ENCODE measurements around the gene SELENOH.

SELENOH gene

DNA sequence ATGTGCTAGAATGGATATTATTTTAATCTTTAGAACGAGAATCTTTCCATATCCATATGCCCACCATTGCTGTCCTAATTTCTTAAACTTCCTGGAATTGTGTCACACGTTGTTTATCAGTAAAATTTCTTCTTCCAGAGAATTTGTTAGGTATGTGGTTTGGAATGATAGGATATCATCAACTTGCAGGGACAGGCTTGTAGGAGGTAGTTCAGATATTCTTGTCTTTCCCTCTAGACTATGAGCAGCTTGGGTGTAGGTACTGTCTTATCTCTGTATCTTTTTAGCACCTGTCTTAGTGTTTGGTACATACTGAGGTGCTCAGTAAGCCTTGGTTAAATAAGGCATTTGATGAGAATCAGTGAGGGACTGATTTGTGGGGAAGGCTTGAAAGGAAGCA, 23.7 kb downstream of the SELENOH start:
- TF ChIP-seq TAF1 (IDR thresholded peaks at IDR 0.05; ENCODE audit: borderline replicate concordance, insufficient read depth, low read length), result no peak
- TF ChIP-seq, protein P1, sequence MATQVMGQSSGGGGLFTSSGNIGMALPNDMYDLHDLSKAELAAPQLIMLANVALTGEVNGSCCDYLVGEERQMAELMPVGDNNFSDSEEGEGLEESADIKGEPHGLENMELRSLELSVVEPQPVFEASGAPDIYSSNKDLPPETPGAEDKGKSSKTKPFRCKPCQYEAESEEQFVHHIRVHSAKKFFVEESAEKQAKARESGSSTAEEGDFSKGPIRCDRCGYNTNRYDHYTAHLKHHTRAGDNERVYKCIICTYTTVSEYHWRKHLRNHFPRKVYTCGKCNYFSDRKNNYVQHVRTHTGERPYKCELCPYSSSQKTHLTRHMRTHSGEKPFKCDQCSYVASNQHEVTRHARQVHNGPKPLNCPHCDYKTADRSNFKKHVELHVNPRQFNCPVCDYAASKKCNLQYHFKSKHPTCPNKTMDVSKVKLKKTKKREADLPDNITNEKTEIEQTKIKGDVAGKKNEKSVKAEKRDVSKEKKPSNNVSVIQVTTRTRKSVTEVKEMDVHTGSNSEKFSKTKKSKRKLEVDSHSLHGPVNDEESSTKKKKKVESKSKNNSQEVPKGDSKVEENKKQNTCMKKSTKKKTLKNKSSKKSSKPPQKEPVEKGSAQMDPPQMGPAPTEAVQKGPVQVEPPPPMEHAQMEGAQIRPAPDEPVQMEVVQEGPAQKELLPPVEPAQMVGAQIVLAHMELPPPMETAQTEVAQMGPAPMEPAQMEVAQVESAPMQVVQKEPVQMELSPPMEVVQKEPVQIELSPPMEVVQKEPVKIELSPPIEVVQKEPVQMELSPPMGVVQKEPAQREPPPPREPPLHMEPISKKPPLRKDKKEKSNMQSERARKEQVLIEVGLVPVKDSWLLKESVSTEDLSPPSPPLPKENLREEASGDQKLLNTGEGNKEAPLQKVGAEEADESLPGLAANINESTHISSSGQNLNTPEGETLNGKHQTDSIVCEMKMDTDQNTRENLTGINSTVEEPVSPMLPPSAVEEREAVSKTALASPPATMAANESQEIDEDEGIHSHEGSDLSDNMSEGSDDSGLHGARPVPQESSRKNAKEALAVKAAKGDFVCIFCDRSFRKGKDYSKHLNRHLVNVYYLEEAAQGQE (IDR thresholded peaks at IDR 0.05; ENCODE audit: insufficient read depth in 1 of 2, low read depth in 2 of 2, low read length in 2 of 2), result no peak
- TF ChIP-seq SIN3A (IDR thresholded peaks at IDR 0.05; ENCODE audit: borderline replicate concordance, insufficient read depth, low read length), result no peak
- no peak for TF ChIP-seq FOXP2 (optimal IDR thresholded peaks at IDR 0.05; ENCODE audit: borderline replicate concordance, extremely low read depth, extremely low read length, insufficient read depth)
- TF ChIP-seq POLR2AphosphoS5 (IDR thresholded peaks at IDR 0.05; ENCODE audit: low read depth, low read length), result no peak

DNA sequence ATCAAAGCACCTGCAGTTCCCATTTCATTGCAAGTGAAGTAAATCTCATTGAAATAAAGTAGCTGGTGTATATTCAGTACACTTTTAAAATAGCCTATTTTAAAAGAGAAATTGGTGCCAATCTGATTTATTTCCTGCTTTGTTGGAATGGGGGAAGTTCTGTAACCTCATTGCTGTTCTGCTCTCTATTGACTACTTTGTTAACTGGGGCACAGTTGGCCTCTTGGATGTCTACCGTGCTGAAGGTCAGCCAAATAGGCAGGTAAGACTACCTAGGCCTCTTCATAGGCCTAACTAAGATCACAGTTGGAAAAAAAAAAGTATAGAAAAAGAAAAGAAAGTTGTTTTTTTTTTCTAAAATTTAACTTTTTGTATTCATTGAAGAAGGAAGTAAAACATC, 29.5 kb downstream of the SELENOH start:
- TF ChIP-seq, protein P1 (IDR thresholded peaks at IDR 0.05; ENCODE audit: insufficient read depth in 1 of 2, low read depth in 2 of 2, low read length in 2 of 2), result no peak
- no peak for TF ChIP-seq TAF1 (IDR thresholded peaks at IDR 0.05; ENCODE audit: borderline replicate concordance, insufficient read depth, low read length)
- TF ChIP-seq FOXP2 (optimal IDR thresholded peaks at IDR 0.05; ENCODE audit: borderline replicate concordance, extremely low read depth, extremely low read length, insufficient read depth), result no peak
- no peak for TF ChIP-seq POLR2AphosphoS5 (IDR thresholded peaks at IDR 0.05; ENCODE audit: low read depth, low read length)
- no peak for TF ChIP-seq SIN3A (IDR thresholded peaks at IDR 0.05; ENCODE audit: borderline replicate concordance, insufficient read depth, low read length)

DNA sequence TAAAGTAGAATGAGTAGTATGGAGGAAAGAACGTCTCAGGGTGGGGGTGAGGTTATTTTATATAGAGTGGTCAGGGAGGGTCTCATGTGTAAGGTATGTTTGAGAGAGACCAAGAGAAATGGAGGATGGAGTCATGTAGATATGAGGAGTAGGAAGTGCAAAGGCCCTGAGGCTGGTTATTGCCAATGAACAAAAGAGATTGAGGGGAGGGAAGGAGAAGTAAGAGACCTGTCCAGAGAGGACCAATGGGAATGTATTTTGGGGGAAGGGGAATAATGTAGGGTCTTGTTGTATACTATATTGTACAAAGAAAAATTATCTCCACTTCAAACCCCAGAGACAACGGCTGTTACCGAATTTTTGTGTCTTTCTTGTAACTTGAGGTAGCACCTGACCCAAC, 30.1 kb downstream of the SELENOH start:
- TF ChIP-seq FOXP2 (optimal IDR thresholded peaks at IDR 0.05; ENCODE audit: borderline replicate concordance, extremely low read depth, extremely low read length, insufficient read depth) (no peak), TAF1 (IDR thresholded peaks at IDR 0.05; ENCODE audit: borderline replicate concordance, insufficient read depth, low read length) (no peak), SIN3A (IDR thresholded peaks at IDR 0.05; ENCODE audit: borderline replicate concordance, insufficient read depth, low read length) (no peak), POLR2AphosphoS5 (IDR thresholded peaks at IDR 0.05; ENCODE audit: low read depth, low read length) (no peak)
- TF ChIP-seq, protein P1 (IDR thresholded peaks at IDR 0.05; ENCODE audit: insufficient read depth in 1 of 2, low read depth in 2 of 2, low read length in 2 of 2), result no peak

DNA sequence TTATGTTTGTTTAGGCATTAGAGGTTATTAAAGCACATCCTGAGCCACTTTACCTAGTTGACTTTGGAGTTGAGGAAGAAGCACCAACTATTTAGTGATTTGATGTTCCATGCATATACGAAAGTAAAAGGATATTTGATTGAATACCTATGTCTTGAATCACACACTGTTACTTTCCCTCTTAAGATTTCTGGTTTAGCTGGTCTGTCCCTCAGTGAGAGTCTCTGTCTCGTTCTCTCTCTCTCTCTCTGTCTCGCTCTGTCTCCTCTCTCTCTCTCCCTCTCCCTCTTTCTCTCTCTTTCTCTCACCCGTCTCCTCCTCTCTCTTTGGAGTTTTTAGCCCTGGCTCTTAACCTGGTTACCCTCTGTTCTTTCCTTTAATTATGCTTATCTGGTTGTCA, 31.3 kb downstream of the SELENOH start:
- TF ChIP-seq POLR2AphosphoS5 (IDR thresholded peaks at IDR 0.05; ENCODE audit: low read depth, low read length) (no peak), SIN3A (IDR thresholded peaks at IDR 0.05; ENCODE audit: borderline replicate concordance, insufficient read depth, low read length) (no peak), FOXP2 (optimal IDR thresholded peaks at IDR 0.05; ENCODE audit: borderline replicate concordance, extremely low read depth, extremely low read length, insufficient read depth) (no peak), TAF1 (IDR thresholded peaks at IDR 0.05; ENCODE audit: borderline replicate concordance, insufficient read depth, low read length) (no peak)
- TF ChIP-seq, protein P1 (IDR thresholded peaks at IDR 0.05; ENCODE audit: insufficient read depth in 1 of 2, low read depth in 2 of 2, low read length in 2 of 2), result no peak

Data from PFSK-1 (cell line).